RWPE1 (cell line): ENCODE results near the gene ALG14.
"Not testable (repeated sequence)": the region's sequence is repeated elsewhere in the genome, so short reads cannot be mapped to it uniquely, and the experiment has no call there.

Source experiments
- CTCF ChIA-PET: fragments of 350-600 bp; sonication (Branson Sonifier 250); formaldehyde crosslinking; extraction: SDS; loops from one replicate; lab custom pipeline; 2021; lab: Yijun Ruan, JAX
- POLR2A ChIA-PET: fragments of 400-600 bp; formaldehyde crosslinking; extraction: SDS; loops from one replicate; lab custom pipeline; 2020; ENCODE audit warnings: antibody characterized with exemption; ENCODE audit not compliant: low non-redundant PET; lab: Yijun Ruan, JAX
- DNase-seq: peaks from one replicate; pipeline ENCODE4 v3.0.0; 2012; ENCODE audit warnings: low spot score
- H3K27ac ChIP-seq: fragments of 450-650 bp; 2 replicates; pipeline ENCODE4 v1.5.1; 2017
- TF ChIP-seq, protein P1 (sequence below): fragments of 450-650 bp; conservative IDR thresholded peaks from 2 replicates; pipeline ENCODE4 v1.5.1; 2017; ENCODE audit warnings: low read depth, mild to moderate bottlenecking

Gene ALG14

DNA sequence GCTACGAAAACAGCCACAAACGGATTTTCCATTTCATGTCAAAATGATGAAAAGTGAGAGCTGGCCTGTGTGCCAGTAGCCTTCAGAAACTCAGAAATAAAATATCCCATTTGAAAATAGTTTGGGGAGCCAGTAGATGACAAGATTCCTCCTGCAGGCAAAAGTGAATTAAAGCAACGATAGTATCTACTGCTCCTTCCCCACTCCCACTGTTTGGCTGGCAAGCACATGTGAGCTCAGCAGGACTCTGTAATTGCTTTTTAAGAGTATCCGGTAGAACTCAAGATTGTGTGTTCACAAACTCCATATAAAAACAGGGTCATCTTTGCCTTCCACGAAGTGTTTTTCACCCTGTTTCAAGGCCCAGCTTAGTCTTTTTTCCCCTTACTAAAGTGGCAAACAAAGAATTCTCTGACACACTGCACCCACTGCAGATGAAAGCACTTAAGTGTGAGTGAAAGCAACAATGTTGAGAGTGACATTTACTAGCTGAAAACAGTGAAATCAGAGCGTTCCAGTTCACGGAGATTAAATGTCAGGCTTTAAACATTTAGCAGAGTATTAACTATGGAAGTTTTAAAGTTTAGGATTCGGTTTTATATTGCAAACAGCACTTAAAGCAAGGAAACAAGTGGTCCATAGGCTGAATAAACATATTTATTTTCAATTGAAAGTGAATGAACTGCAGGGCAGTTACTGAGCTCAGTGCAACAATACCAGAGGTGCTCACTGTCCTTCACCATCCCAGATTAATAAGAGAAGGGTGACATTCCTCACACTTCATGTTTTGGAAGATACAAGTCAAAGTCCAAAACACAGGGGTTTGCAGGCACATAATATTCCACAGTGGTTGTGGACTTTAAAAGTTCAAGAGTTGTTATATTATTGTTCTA lies 70.0 kb downstream of the ALG14 start:
- H3K27ac ChIP-seq = no peak overlapping the region
- DNase-seq = no peak
- TF ChIP-seq, protein P1, sequence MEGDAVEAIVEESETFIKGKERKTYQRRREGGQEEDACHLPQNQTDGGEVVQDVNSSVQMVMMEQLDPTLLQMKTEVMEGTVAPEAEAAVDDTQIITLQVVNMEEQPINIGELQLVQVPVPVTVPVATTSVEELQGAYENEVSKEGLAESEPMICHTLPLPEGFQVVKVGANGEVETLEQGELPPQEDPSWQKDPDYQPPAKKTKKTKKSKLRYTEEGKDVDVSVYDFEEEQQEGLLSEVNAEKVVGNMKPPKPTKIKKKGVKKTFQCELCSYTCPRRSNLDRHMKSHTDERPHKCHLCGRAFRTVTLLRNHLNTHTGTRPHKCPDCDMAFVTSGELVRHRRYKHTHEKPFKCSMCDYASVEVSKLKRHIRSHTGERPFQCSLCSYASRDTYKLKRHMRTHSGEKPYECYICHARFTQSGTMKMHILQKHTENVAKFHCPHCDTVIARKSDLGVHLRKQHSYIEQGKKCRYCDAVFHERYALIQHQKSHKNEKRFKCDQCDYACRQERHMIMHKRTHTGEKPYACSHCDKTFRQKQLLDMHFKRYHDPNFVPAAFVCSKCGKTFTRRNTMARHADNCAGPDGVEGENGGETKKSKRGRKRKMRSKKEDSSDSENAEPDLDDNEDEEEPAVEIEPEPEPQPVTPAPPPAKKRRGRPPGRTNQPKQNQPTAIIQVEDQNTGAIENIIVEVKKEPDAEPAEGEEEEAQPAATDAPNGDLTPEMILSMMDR = no peak
- POLR2A ChIA-PET = interaction anchor here (0.7 kb wide), 1 partner anchor 10 kb away, joined by 7 read pairs; no protein-coding TSS in a partner anchor
- CTCF ChIA-PET = no interaction called here

DNA sequence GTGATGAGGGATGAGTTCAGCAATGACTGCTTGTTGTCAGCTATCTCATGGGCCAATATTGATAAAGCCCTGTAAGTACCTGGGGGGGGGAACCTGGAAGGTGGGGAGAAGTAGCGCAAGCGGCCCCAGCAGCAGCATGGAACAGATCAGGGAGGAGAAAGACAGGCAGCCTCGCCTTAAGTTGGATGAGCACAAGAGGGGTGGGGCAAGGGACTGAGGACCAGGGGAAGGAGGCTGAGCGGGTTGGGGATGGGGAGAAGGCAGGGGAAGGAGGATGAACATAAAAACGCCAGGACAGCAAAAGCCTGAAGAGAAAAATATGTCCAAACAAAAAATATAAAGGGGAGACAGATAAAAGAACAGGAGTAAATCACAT lies 70.6 kb downstream of the ALG14 start:
- ChIA-PET CTCF (interaction anchor here (0.6 kb wide), 1 partner anchor 71 kb away, joined by 4 read pairs; no protein-coding TSS in a partner anchor), POLR2A (no interaction called here)
- TF ChIP-seq, protein P1 = no peak

DNA sequence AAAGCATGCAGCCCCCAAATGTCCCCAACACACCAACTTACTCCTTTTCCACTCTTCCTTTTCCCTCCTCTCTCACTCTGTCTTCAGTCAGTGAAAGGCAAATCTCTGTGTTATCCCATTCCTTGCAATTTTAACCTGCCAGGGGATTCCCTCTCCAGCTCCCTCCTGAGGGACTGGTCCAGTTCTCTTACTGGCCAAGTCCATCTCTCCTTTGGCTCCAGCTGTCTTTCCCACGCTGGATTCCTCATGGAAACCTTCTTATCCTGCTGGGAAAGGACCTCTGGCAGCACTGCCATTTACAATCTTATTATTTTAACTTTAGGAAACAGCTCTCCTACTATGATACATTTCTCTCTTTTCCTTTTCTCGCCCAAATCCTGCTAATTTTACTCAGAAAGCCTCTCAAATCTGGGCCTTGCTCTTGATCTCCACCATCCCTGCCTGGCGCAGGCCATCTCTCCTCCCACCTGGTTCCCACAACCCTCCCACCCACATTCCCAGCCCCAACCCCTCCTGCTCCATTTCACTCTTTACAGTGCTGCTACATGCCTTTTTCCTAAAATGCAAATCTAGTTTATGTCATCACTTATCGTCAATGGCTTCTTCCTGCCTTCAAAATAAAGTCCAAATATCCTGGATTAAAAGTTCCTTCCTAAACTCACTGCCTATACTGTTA lies 73.2 kb downstream of the ALG14 start:
- CTCF ChIA-PET = interaction anchor here (0.8 kb wide), 1 partner anchor 10 kb away, joined by 3 read pairs; no protein-coding TSS in a partner anchor
- no peak for DNase-seq
- H3K27ac ChIP-seq = no peak overlapping the region
- POLR2A ChIA-PET = no interaction called here
- TF ChIP-seq, protein P1 = no peak

More for the DNA sequence above, 70.6 kb downstream of the ALG14 start:
- no peak overlapping the region for H3K27ac ChIP-seq
- no peak for DNase-seq

DNA sequence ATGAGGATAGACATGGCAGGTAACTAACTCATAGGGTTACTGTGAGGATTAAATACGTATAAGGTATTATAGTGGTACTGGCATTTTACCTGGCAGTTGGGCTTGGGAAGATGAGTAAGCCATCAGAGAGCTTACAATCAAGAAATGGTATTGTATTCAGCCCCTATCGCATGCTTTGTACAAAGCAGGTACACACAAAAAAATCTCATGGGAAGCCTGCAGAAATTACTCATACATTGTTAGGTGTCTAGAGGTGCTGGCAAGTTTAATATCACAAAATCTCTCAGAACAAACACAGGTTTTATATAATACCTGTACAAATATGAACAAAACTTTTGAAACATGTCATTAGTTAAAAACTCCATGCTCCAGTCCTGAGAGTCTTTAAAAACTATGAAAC lies 74.0 kb downstream of the ALG14 start:
- ChIA-PET POLR2A (no interaction called here), CTCF (no interaction called here)
- no peak overlapping the region for H3K27ac ChIP-seq

DNA sequence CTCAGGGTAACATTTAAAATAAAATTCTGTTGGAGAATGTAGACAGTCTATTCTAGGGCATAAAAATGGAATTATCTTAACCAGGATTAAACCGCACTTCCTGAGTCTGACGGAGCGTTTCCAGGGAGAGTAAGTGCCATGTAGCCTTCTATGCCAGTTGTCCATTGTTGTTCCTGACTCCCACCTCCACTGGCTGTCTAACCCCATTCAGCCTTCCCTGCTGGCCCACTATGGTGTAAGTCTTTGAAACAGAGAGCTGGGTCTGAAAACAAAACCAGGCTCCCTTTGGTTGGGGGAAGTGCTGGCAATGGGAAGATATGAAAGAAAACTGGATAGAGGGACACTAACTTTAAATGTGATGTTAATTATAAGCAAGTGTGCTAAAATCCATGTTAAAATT lies 74.6 kb downstream of the ALG14 start:
- TF ChIP-seq, protein P1 = no peak
- H3K27ac ChIP-seq = no peak overlapping the region
- ChIA-PET POLR2A (no interaction called here), CTCF (no interaction called here)
- no peak for DNase-seq

More for the DNA sequence above, 74.0 kb downstream of the ALG14 start:
- TF ChIP-seq, protein P1 = no peak
- no peak for DNase-seq

DNA sequence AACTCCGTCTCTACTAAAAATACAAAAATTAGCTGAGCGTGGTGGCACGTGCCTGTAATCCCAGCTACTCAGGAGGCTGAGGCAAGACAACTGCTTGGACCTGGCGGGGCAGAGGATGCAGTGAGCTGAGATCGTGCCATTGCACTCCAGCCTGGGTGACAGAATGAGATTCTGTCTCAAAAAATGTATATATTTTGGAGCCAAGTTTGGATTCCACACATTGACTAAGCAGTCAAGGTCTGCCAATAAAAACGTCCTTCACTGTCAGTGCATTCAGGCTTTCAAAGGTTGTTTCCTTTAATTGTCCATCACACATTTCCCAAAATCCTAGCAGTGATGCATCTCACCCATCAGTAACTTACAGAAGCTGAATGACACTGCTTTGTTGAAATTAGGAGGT lies 77.2 kb downstream of the ALG14 start:
- POLR2A ChIA-PET = not testable (repeated sequence)

More for the DNA sequence above, 77.2 kb downstream of the ALG14 start:
- CTCF ChIA-PET = interaction anchor here (1.0 kb wide), 1 partner anchor 46 kb away, joined by 3 read pairs; no protein-coding TSS in a partner anchor
- not testable (repeated sequence) for H3K27ac ChIP-seq, DNase-seq
